ENCODE data around the gene DFFA. TPM values are rescaled to one million over a fixed set of nuclear protein-coding genes. Genes with fewer than 3 reads are reported as not detected.

DFFA gene
- polyA plus RNA-seq, 1 experiment: 33.6 TPM

- ChIA-PET CTCF (interaction anchor here (1.7 kb wide), 1 partner anchor 21 kb away, joined by 4 read pairs; no protein-coding TSS in a partner anchor), POLR2A (no interaction called here)
- Histone ChIP-seq H3K4me3 (ENCODE audit: low read depth, low read length) (no peak overlapping the region), H3K27me3 (ENCODE audit: control insufficient read depth, insufficient read depth, low read length) (no peaks in the 10 kb centered on the region), H3K27ac (ENCODE audit: low read depth, low read length) (no peak overlapping the region), H3K9me3 (ENCODE audit: control insufficient read depth, insufficient read depth, low read length) (peaks cover 5% of the 10 kb centered on the region)
- DNase-seq (ENCODE audit: low read depth, low spot score): no peak
- TF ChIP-seq, protein P1, sequence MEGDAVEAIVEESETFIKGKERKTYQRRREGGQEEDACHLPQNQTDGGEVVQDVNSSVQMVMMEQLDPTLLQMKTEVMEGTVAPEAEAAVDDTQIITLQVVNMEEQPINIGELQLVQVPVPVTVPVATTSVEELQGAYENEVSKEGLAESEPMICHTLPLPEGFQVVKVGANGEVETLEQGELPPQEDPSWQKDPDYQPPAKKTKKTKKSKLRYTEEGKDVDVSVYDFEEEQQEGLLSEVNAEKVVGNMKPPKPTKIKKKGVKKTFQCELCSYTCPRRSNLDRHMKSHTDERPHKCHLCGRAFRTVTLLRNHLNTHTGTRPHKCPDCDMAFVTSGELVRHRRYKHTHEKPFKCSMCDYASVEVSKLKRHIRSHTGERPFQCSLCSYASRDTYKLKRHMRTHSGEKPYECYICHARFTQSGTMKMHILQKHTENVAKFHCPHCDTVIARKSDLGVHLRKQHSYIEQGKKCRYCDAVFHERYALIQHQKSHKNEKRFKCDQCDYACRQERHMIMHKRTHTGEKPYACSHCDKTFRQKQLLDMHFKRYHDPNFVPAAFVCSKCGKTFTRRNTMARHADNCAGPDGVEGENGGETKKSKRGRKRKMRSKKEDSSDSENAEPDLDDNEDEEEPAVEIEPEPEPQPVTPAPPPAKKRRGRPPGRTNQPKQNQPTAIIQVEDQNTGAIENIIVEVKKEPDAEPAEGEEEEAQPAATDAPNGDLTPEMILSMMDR (IDR thresholded peaks at IDR 0.05; ENCODE audit: low read depth, low read length): no peak
Observed at GRCh38 chr1:10450836-10451235, 21.5 kb downstream of the DFFA start.

- CTCF ChIA-PET: interaction anchor here (1.7 kb wide), 1 partner anchor 21 kb away, joined by 4 read pairs; no protein-coding TSS in a partner anchor
Observed at GRCh38 chr1:10450156-10450814, 22.0 kb downstream of the DFFA start.

GRCh38 chr1:10449751-10450150 lies 22.6 kb downstream of the DFFA start, which contains the start of gene CORT:
Gene CORT (plus strand): TSS chr1:10450031. CDS start chr1:10450224, 193 bp downstream.
- ChIA-PET POLR2A (no interaction called here), CTCF (interaction anchor here (1.7 kb wide), 1 partner anchor 20 kb away, joined by 4 read pairs; no protein-coding TSS in a partner anchor)
- no peaks in the 10 kb centered on the region for H3K27me3 ChIP-seq (ENCODE audit: control insufficient read depth, insufficient read depth, low read length)
- no peak within 1 kb of the TSS for H3K27ac ChIP-seq (ENCODE audit: low read depth, low read length)
- TF ChIP-seq, protein P1 (IDR thresholded peaks at IDR 0.05; ENCODE audit: low read depth, low read length): no peak
- peaks cover 5% of the 10 kb centered on the region for H3K9me3 ChIP-seq (ENCODE audit: control insufficient read depth, insufficient read depth, low read length)
- no peak within 1 kb of the TSS for H3K4me3 ChIP-seq (ENCODE audit: low read depth, low read length)
- DNase-seq (ENCODE audit: low read depth, low spot score): no peak

More at GRCh38 chr1:10450156-10450814, 22.0 kb downstream of the DFFA start:
- POLR2A ChIA-PET: no interaction called here
- TF ChIP-seq, protein P1 (IDR thresholded peaks at IDR 0.05; ENCODE audit: low read depth, low read length): no peak
- H3K27me3 ChIP-seq (ENCODE audit: control insufficient read depth, insufficient read depth, low read length): no peaks in the 10 kb centered on the region
- no peak overlapping the region for H3K27ac ChIP-seq (ENCODE audit: low read depth, low read length)
- peaks cover 5% of the 10 kb centered on the region for H3K9me3 ChIP-seq (ENCODE audit: control insufficient read depth, insufficient read depth, low read length)
- no peak for DNase-seq (ENCODE audit: low read depth, low spot score)
- H3K4me3 ChIP-seq (ENCODE audit: low read depth, low read length): no peak overlapping the region

- POLR2A ChIA-PET: no interaction called here
- Histone ChIP-seq H3K27me3 (ENCODE audit: control insufficient read depth, insufficient read depth, low read length) (no peaks in the 10 kb centered on the region), H3K9me3 (ENCODE audit: control insufficient read depth, insufficient read depth, low read length) (no peaks in the 10 kb centered on the region), H3K4me3 (ENCODE audit: low read depth, low read length) (no peak overlapping the region), H3K27ac (ENCODE audit: low read depth, low read length) (no peak overlapping the region)
- TF ChIP-seq, protein P1 (IDR thresholded peaks at IDR 0.05; ENCODE audit: low read depth, low read length): no peak
- no peak for DNase-seq (ENCODE audit: low read depth, low spot score)
- CTCF ChIA-PET: interaction anchor here (1.0 kb wide), 1 partner anchor 17 kb away, joined by 3 read pairs; no protein-coding TSS in a partner anchor
Observed at GRCh38 chr1:10446790-10447422, 25.4 kb downstream of the DFFA start.
